Karpas-422 (cell line): ENCODE data around the gene AK2. TPM values are rescaled to one million over a fixed set of nuclear protein-coding genes. Genes with fewer than 3 reads are reported as not detected.
"Not testable (repeated sequence)": the region's sequence is repeated elsewhere in the genome, so short reads cannot be mapped to it uniquely, and the experiment has no call there.

ENCODE experiments used
- DNase-seq: peaks from one replicate; pipeline ENCODE4 v3.0.0-alpha.2; 2015
- H2AFZ ChIP-seq: fragments of 200-600 bp; sonication (generic); 2 replicates; pipeline ENCODE4 v1.6.1; 2014; ENCODE audit warnings: antibody characterized with exemption, low read length, mixed read lengths
- H3K27ac ChIP-seq: fragments of 200-600 bp; sonication (generic); 2 replicates; pipeline ENCODE4 v1.5.1; 2014; ENCODE audit warnings: mild to moderate bottlenecking, low read length, moderate library complexity
- H3K27me3 ChIP-seq: fragments of 200-600 bp; sonication (generic); 2 replicates; pipeline ENCODE4 v1.6.1; 2014; ENCODE audit warnings: low read length, mixed read lengths
- H3K36me3 ChIP-seq: fragments of 200-600 bp; sonication (generic); 2 replicates; pipeline ENCODE4 v1.6.1; 2014; ENCODE audit warnings: low read length, mixed read lengths; ENCODE audit not compliant: insufficient read depth
- H3K4me1 ChIP-seq: fragments of 200-600 bp; sonication (generic); 2 replicates; pipeline ENCODE4 v1.6.1; 2014; ENCODE audit warnings: mild to moderate bottlenecking, low read length, mixed read lengths
- H3K4me2 ChIP-seq: fragments of 200-600 bp; sonication (generic); 2 replicates; pipeline ENCODE4 v1.6.1; 2014; ENCODE audit warnings: low read length, low read depth, mild to moderate bottlenecking; ENCODE audit not compliant: poor library complexity, severe bottlenecking
- H3K4me3 ChIP-seq: fragments of 200-600 bp; sonication (generic); 2 replicates; pipeline ENCODE4 v1.5.1; 2014; ENCODE audit warnings: mild to moderate bottlenecking, antibody characterized with exemption, low read length, mixed read lengths
- H3K79me2 ChIP-seq: fragments of 200-600 bp; sonication (generic); 2 replicates; pipeline ENCODE4 v1.6.1; 2014; ENCODE audit warnings: mild to moderate bottlenecking, low read length, mixed read lengths
- H3K9ac ChIP-seq: fragments of 200-600 bp; sonication (generic); 2 replicates; pipeline ENCODE4 v1.6.0; 2014; ENCODE audit warnings: low read length
- H3K9me2 ChIP-seq: fragments of 200-600 bp; sonication (generic), shearing (Covaris generic); replicated peaks from 2 replicates; pipeline ENCODE4 v1.6.0; 2014; ENCODE audit warnings: mild to moderate bottlenecking, low read length, moderate library complexity; ENCODE audit not compliant: insufficient read depth
- H3K9me3 ChIP-seq: fragments of 300-700, 200-600 bp; sonication (generic); 2 replicates; pipeline ENCODE4 v1.6.1; 2014; ENCODE audit warnings: low read length, mixed read lengths
- H4K20me1 ChIP-seq: fragments of 200-600 bp; sonication (generic); 2 replicates; pipeline ENCODE4 v1.6.1; 2014; ENCODE audit warnings: mild to moderate bottlenecking, antibody characterized with exemption, low read length, low read depth; ENCODE audit not compliant: insufficient read depth
- total RNA-seq: library from RNA; depleted of rRNA; stranded (reverse); fragments of >200 nt; shearing (Covaris generic); gene quantifications from 2 replicates; pipeline ENCODE4 v1.2.3, GENCODE V29; 2014; ENCODE audit warnings: low replicate concordance

Gene AK2
- total RNA-seq, 1 experiment from 2014 or later: 145 TPM

- Histone ChIP-seq H3K4me2 (no peak overlapping the region), H3K36me3 (no peaks in the 10 kb centered on the region)
Observed at GRCh38 chr1:33047839-33048305, 11.2 kb upstream of the AK2 start.

DNA sequence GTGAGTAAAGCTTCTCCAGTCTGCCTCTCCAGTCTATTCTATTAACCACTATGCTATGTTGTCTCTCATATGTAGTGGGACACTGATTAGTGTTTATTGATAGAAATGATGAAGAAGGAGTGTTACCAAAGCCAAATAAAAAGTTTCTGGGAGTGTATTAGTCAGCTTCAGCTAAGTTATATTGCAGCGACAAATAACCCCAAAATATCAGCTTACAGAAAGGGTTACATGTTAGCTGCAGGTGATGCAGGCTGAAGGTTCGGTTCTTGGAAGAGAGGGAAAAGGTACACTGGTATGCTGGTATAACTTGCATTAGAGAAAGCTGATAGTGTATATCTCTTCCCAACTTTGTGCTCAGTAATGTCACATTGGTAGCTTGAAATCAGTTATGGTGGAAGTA, 10.6 kb upstream of the AK2 start:
- no peak overlapping the region for H3K4me2 ChIP-seq
- H3K27me3 ChIP-seq: no peaks in the 10 kb centered on the region
- no peaks in the 10 kb centered on the region for H3K36me3 ChIP-seq
- DNase-seq: no peak
- H3K27ac ChIP-seq: no peak overlapping the region
- H3K9me2 ChIP-seq: no peaks in the 10 kb centered on the region
- no peaks in the 10 kb centered on the region for H4K20me1 ChIP-seq
- no peak overlapping the region for H3K9ac ChIP-seq
- no peaks in the 10 kb centered on the region; the same call in 1 of the 2 replicates for H3K4me1 ChIP-seq
- no peak overlapping the region for H2AFZ ChIP-seq
- no peaks in the 10 kb centered on the region for H3K9me3 ChIP-seq
- H3K4me3 ChIP-seq: no peak overlapping the region
- H3K79me2 ChIP-seq: no peaks in the 10 kb centered on the region

More at GRCh38 chr1:33047839-33048305, 11.2 kb upstream of the AK2 start:
- Histone ChIP-seq H3K9me3 (no peaks in the 10 kb centered on the region), H3K27me3 (no peaks in the 10 kb centered on the region), H3K9me2 (no peaks in the 10 kb centered on the region), H3K4me1 (no peaks in the 10 kb centered on the region; the same call in 1 of the 2 replicates), H2AFZ (no peak overlapping the region), H3K27ac (no peak overlapping the region), H4K20me1 (no peaks in the 10 kb centered on the region), H3K79me2 (no peaks in the 10 kb centered on the region), H3K4me3 (no peak overlapping the region), H3K9ac (no peak overlapping the region)
- DNase-seq: no peak

DNA sequence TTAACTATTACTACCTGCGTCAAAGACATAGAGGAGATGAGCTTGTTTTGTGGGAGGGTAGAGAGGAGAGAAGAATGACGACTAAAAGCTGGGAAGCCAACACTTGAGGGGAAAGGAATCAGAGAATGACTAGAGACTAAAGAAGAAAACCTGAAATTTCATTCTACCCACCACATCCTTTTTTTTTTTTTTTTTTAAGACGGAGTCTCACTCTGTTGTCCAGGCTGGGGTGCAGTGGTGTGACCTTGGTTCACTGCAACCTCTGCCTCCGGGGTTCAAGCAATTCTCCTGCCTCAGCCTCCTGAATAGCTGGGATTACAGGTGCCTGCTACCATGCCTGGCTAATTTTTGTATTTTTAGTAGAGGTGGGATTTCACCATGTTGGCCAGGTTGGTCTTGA, 9.6 kb upstream of the AK2 start:
- H4K20me1 ChIP-seq, H3K79me2 ChIP-seq, H3K4me2 ChIP-seq, H3K27me3 ChIP-seq, H3K9ac ChIP-seq, H3K36me3 ChIP-seq, H3K27ac ChIP-seq, H3K9me2 ChIP-seq, H2AFZ ChIP-seq, H3K4me1 ChIP-seq, DNase-seq, H3K9me3 ChIP-seq, H3K4me3 ChIP-seq: not testable (repeated sequence)

GRCh38 chr1:33045814-33046213, 9.1 kb upstream of the AK2 start:
- Histone ChIP-seq H3K4me3 (no peak overlapping the region), H4K20me1 (no peaks in the 10 kb centered on the region), H3K4me2 (no peak overlapping the region), H3K9me3 (no peaks in the 10 kb centered on the region), H3K9me2 (no peaks in the 10 kb centered on the region), H3K36me3 (no peaks in the 10 kb centered on the region), H2AFZ (no peak overlapping the region), H3K4me1 (no peaks in the 10 kb centered on the region; the same call in 1 of the 2 replicates), H3K9ac (no peak overlapping the region), H3K27ac (no peak overlapping the region), H3K79me2 (no peaks in the 10 kb centered on the region), H3K27me3 (no peaks in the 10 kb centered on the region)
- no peak for DNase-seq

DNA sequence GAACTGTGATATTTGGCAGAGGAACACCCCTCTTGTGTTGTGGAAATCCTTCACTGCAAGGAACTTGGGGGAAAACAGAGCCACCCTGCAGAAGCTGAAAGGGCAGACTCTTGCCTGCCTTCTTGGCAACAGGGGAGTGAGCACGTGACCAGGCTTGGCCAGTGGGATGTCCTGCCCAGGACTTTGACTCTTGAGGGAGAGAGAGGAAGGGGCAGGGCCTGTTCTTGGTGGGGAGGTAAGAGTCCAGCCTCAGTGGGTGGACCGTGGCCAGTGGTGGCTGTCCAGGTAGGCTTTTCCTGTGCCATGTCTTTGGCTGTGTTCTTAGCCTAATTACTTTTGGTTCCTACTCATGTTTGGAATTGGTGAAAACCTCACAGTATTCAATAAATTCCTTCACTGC, 8.6 kb upstream of the AK2 start:
- H3K79me2 ChIP-seq: no peaks in the 10 kb centered on the region
- no peaks in the 10 kb centered on the region for H3K9me3 ChIP-seq
- no peaks in the 10 kb centered on the region; the same call in 1 of the 2 replicates for H3K4me1 ChIP-seq
- H3K4me2 ChIP-seq: no peak overlapping the region
- no peak overlapping the region for H2AFZ ChIP-seq
- no peak overlapping the region for H3K4me3 ChIP-seq
- no peaks in the 10 kb centered on the region for H3K36me3 ChIP-seq
- no peaks in the 10 kb centered on the region for H3K9me2 ChIP-seq
- DNase-seq: peak; percentile 65
- H3K27me3 ChIP-seq: no peaks in the 10 kb centered on the region
- no peak overlapping the region for H3K27ac ChIP-seq
- no peaks in the 10 kb centered on the region for H4K20me1 ChIP-seq
- H3K9ac ChIP-seq: no peak overlapping the region

DNA sequence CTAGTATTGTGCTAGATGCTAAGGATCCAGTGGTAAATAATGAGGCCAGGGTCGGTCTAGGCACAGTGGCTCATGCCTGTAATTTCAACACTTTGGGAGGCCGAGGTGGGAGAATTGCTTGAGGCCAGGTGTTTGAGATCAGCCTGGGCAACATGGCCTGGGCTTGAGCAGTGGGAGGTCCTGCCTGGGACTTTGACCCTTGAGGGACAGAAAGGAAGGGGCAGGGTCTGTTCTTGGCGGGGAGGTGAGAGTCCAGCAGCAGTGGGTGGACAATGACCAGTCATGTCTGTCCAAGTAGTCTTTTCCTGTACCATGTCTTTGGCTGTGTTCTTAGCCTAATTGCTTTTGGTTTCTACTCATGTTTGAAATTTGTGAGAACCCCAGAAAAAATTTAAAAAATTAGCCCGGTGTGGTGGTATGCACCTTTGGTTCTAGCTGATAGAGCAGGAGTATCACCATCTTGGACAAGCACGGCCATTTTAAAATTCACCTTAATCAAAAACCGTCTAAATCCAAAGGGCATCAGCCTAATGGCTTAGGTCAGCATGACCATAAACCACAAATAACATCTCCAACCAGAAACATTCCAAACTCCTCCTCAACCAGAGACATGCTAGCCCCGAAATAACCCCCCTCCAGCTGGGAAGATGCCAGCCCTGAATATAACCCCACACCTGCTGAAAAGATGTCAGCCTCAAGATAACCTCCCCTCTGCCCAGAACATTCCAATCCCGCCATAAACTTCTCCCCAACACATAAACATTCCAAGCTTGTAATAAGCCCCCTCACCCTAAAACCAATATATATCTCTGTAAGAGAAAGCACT, 6.8 kb upstream of the AK2 start:
- Histone ChIP-seq H3K9me2 (no peaks in the 10 kb centered on the region), H3K9me3 (no peaks in the 10 kb centered on the region), H3K4me2 (no peak overlapping the region), H4K20me1 (no peaks in the 10 kb centered on the region), H3K27me3 (no peaks in the 10 kb centered on the region), H2AFZ (no peak overlapping the region), H3K4me1 (peaks cover 5% of the 10 kb centered on the region), H3K79me2 (no peaks in the 10 kb centered on the region), H3K4me3 (no peak overlapping the region), H3K36me3 (no peaks in the 10 kb centered on the region), H3K27ac (no peak overlapping the region), H3K9ac (no peak overlapping the region)
- no peak for DNase-seq

- Histone ChIP-seq H2AFZ (no peak overlapping the region), H3K36me3 (no peaks in the 10 kb centered on the region), H3K9ac (no peak overlapping the region), H3K4me1 (peaks cover 5% of the 10 kb centered on the region), H3K27ac (no peak overlapping the region), H3K27me3 (no peaks in the 10 kb centered on the region), H3K9me3 (no peaks in the 10 kb centered on the region), H3K4me3 (no peak overlapping the region), H4K20me1 (no peaks in the 10 kb centered on the region), H3K4me2 (no peak overlapping the region), H3K9me2 (no peaks in the 10 kb centered on the region), H3K79me2 (no peaks in the 10 kb centered on the region)
- DNase-seq: no peak
Observed at GRCh38 chr1:33042831-33043230, 6.1 kb upstream of the AK2 start.

DNA sequence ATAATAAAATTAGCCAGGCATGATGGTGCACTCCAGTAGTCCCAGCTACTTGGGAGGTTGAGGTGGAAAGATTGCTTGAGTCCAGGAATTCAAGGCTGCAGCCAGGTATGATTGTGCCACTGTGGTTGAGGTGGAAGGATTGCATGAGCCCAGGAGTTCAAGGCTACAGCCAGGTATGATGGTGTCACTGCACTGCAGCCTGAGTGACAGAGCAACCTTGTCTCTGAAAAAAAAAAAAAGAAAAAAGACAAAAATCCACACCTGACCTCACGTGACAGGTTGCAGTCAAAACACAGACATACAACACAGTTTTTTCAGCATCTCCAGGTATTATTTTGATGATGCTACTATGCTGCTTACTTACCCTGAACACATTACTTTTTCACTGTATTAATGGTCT, 4.3 kb upstream of the AK2 start:
- Histone ChIP-seq H3K36me3 (no peaks in the 10 kb centered on the region), H3K9me3 (no peaks in the 10 kb centered on the region), H3K79me2 (peaks cover 7% of the 10 kb centered on the region), H4K20me1 (no peaks in the 10 kb centered on the region), H3K27ac (no peak overlapping the region), H3K9ac (no peak overlapping the region), H3K9me2 (no peaks in the 10 kb centered on the region), H3K27me3 (no peaks in the 10 kb centered on the region), H3K4me3 (no peak overlapping the region), H2AFZ (no peak overlapping the region), H3K4me1 (peaks cover 10% of the 10 kb centered on the region), H3K4me2 (no peak overlapping the region)
- DNase-seq: no peak
